H7 (cell line): ENCODE data around the gene ABL1. TPM values are rescaled to one million over a fixed set of nuclear protein-coding genes. Genes with fewer than 3 reads are reported as not detected.

Experiments used
- DNase-seq: peaks from one replicate; pipeline ENCODE4 v3.0.0; 2012
- H3K27me3 ChIP-seq: 2 replicates; pipeline ENCODE4 v1.6.0; 2011; ENCODE audit warnings: mild to moderate bottlenecking, low read length; ENCODE audit not compliant: control insufficient read depth, insufficient read depth
- H3K36me3 ChIP-seq: replicated peaks from 2 replicates; pipeline ENCODE4 v1.5.1; 2011; ENCODE audit warnings: low read length; ENCODE audit not compliant: control insufficient read depth, insufficient read depth
- H3K4me3 ChIP-seq: 2 replicates; pipeline ENCODE4 v1.5.1; 2011; ENCODE audit warnings: low read depth, mild to moderate bottlenecking, control low read depth, low read length, moderate library complexity; ENCODE audit not compliant: insufficient read depth
- total RNA-seq: library from RNA; depleted of rRNA; stranded (reverse); fragments of >200 nt; shearing (Covaris generic); gene quantifications from 2 replicates; pipeline ENCODE4 v1.2.3, GENCODE V29; 2014

The ABL1 gene
- total RNA-seq, 1 experiment from 2014 or later, result 57.6 TPM

DNA sequence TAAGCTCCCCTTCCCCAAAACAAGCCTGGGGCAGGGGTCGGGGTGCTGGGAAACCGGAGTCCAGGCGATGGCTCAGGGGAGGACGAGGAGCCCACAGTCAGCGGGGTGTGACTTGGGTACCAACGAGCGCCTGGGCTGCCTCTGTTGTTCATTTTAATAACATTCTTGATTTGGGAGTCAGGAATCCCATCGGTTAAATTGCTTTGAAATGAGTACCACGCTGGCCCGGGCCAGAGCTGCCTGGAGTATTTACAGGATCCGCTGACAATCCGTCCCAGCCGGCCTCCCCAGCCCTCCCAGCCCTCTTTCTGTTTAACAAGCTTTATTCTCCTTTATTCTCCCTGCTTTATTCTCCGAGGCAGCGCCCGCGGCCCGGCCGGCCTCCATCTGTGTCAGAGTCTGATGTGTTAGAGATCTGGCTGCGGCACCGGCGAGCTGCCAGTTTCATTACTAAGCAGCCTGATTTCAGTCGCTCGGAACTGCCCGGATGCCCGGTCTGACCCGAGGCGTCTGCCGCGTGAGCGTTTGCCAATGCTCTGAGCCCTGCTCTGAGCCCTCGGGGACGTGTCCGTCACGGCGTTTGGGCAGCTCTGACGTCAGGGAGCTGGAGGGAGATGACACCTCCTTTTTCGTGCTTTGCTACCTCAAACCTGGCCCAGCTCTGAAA, 78.0 kb downstream of the ABL1 start:
- H3K4me3 ChIP-seq, result no peak overlapping the region
- H3K36me3 ChIP-seq, result no peaks in the 10 kb centered on the region
- no peak for DNase-seq
- no peaks in the 10 kb centered on the region for H3K27me3 ChIP-seq

DNA sequence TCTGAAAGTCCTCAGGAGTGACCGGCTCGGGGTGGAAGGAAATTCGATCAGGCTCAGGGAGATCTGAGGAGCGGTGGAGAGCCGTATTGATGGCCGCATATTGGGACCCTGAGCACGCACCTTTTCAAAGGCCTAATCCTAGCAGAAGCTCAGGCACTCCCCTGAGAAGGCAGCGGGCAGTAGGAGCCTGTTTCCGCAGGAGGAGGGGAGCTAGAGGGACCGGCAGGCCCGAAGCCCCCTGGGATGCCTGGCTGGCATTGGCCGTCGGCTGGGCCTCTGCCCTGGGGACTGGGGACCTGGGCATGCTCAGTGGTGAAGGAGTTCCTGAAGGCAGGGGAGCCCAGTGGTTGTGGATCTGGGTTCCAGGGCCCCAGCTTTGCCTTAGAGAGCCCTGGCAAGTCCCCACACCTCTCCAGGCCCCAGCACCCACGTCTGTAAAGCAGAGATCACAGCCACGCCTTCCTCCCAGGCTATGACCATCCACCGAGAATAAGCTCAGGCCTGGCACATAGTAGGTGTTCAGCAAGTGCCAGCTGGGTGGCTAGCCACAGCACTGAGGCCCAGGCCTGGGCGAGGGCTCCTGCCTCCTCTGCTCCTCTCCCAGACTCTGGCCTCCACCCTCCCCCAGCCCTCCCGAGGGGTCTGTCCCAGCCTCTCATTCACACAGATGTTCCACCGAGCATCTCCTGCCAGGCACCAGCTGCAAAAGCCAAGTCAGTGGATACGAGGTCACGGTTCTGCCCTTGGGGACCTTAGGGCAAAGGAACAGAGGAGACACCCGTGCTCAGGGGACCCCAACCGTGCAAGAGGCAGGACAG, 78.8 kb downstream of the ABL1 start:
- Histone ChIP-seq H3K27me3 (no peaks in the 10 kb centered on the region), H3K4me3 (no peak overlapping the region), H3K36me3 (no peaks in the 10 kb centered on the region)
- DNase-seq, result no peak

- Histone ChIP-seq H3K27me3 (no peaks in the 10 kb centered on the region), H3K4me3 (no peak overlapping the region)
These were observed 79.5 kb downstream of the ABL1 start for GRCh38 chr9:130914417-130915095.

DNA sequence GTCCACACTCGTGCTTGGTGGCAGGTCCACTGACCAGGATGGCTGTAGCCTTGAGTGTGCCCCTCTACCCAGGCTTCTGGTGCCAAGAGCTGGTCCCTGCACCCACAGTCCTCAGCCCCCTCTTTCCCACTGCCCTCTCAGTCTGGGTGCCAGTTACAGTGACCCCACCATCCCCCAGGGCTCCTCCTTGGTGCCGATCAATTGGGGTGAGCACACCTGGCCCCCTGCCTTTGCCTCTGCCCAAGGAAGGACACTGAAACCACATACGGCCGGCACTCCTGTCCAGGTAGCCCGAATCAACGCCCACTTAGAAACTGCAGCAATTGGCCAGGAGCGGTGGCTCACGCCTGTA, 80.0 kb downstream of the ABL1 start:
- no peak for DNase-seq
- no peaks in the 10 kb centered on the region for H3K36me3 ChIP-seq
- no peaks in the 10 kb centered on the region for H3K27me3 ChIP-seq
- H3K4me3 ChIP-seq, result no peak overlapping the region

More at GRCh38 chr9:130914417-130915095, 79.5 kb downstream of the ABL1 start:
- peak; percentile 84 for DNase-seq
- no peaks in the 10 kb centered on the region for H3K36me3 ChIP-seq

GRCh38 chr9:130917168-130917960, 82.3 kb downstream of the ABL1 start:
- H3K4me3 ChIP-seq, result no peak overlapping the region
- no peaks in the 10 kb centered on the region for H3K27me3 ChIP-seq
- no peak for DNase-seq
- H3K36me3 ChIP-seq, result no peaks in the 10 kb centered on the region

DNA sequence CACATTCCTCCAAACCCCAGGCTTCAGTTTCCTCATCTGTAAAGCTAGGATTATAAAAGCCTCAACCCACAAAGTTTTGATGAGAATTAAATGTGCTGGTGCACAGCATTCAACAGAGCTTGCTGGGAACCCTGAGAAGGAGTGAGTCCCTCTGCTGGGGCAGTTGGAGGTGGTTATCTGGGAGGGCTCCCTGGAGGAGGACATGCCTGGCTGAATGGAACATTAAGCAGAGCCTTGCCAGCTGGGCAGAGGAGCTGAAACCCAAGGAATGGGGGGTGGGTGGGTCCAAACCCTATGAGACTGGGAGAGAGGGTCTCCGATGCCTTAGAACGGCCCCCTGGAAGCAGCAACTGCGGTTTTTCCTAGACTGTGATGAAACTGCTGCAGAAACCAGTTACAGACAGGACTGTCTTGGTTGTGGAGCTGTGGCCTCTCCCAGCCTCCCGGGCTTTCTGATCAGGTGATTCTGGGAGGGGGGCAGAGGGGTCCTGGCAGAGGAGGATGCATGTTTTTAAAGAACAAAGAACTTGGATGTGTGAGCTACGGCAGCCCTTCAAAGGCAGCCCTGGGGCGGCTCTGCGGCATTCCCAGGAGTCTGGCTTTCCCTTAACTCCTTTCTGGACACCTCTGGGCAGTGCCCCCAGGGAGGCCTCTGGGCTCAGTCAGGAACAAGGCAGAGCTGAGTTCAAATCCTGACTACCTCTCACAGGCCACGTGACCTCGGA, 83.2 kb downstream of the ABL1 start:
- H3K27me3 ChIP-seq, result no peaks in the 10 kb centered on the region
- no peaks in the 10 kb centered on the region for H3K36me3 ChIP-seq
- H3K4me3 ChIP-seq, result no peak overlapping the region
- no peak for DNase-seq

- H3K27me3 ChIP-seq, result no peaks in the 10 kb centered on the region
- DNase-seq, result no peak
- no peak overlapping the region for H3K4me3 ChIP-seq
- H3K36me3 ChIP-seq, result no peaks in the 10 kb centered on the region
These were observed 83.9 kb downstream of the ABL1 start for GRCh38 chr9:130918826-130919558.

- Histone ChIP-seq H3K4me3 (no peak overlapping the region), H3K36me3 (no peaks in the 10 kb centered on the region), H3K27me3 (no peaks in the 10 kb centered on the region)
- DNase-seq, result no peak
These were observed 84.6 kb downstream of the ABL1 start for GRCh38 chr9:130919559-130920145.

- Histone ChIP-seq H3K4me3 (no peak overlapping the region), H3K36me3 (no peaks in the 10 kb centered on the region), H3K27me3 (no peaks in the 10 kb centered on the region)
- DNase-seq, result no peak
These were observed 85.2 kb downstream of the ABL1 start for GRCh38 chr9:130920233-130920632.

- Histone ChIP-seq H3K36me3 (no peaks in the 10 kb centered on the region), H3K4me3 (no peak overlapping the region), H3K27me3 (no peaks in the 10 kb centered on the region)
- no peak for DNase-seq
These were observed 85.8 kb downstream of the ABL1 start for GRCh38 chr9:130920762-130921299.

DNA sequence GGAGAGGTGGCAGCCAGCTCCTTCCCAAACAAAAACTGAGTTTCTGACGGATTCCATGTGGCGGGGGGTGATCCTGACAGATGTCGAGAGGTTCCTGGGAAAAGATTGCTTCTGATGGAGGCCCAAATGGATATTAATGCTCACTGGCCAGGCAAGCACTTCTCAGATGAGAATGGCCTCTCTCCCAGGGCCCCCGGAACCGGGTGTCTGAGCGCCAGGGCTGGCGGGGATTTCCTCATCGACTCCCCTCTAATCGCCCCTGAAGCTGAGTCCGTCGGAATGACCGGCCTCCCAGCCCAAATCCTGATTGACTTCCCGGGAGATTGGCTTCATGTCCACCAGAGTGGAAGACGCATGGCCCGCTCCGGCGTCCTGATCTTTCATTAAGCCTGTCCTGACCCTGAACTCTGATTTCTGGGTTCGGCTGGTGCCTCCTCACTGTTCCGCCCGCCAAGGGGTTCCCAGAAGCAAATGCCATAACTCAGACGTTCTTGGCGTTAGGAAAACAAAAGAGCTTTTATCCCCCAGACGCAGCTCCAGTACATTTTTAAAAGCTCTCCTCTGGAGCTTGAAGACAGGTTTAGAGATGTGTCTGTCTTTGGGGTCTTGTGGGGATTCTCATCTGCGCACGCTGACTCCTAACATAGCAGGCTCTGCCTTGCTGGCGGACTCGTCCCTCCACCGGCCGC, 86.4 kb downstream of the ABL1 start:
- Histone ChIP-seq H3K4me3 (no peak overlapping the region), H3K27me3 (no peaks in the 10 kb centered on the region), H3K36me3 (no peaks in the 10 kb centered on the region)
- no peak for DNase-seq

DNA sequence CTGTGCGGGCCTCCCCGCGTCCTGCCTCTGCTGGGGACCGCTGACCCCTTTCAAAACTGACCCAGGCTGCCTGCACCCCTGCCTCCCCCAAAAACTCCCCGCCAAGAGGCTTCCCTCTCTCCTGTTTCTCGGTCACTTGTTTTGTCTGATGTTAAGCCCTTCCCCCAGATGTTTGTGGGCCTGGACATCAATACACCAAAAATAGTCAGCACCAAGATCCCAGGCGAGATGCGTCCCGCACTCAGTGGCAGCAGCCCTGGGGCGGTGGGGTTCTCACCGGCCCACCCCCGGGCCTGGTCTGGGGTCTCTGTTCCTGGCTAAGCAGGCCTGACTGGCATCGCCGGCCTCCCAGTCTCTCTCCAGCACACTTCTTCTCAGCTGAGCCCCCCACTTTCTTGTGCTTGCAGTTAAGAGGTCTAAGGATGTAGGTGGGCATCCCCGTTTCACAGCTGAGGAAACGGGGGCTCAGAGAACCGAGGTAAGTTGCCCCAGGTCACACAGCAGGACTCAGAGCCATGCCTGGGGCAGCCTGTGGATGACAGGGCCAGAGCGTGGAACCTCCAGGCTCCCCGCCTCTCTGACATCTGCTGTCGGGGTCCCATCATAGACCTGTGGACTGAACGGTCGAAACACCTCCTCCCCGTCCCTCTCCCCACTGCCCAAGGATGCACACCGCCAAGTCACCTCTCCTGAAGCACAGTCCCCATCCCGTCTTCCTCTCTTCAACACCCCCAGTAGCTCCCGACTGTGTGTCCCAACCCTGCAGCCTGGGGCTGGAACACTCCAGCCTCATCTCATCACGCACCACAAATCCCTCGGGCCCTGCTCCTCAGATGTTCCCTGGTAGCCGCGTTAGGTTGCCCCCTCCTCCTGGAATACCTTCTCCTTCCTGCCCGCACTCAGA, 87.2 kb downstream of the ABL1 start:
- DNase-seq, result no peak
- no peak overlapping the region for H3K4me3 ChIP-seq
- no peaks in the 10 kb centered on the region for H3K27me3 ChIP-seq

More for the DNA sequence above, 87.2 kb downstream of the ABL1 start:
- H3K36me3 ChIP-seq, result no peaks in the 10 kb centered on the region
